Testis (tissue), 3 donors: ENCODE results near the gene PDAP1. TPM values are rescaled to one million over a fixed set of nuclear protein-coding genes. Genes with fewer than 3 reads are reported as not detected.

Source experiments
- DNase-seq: peaks from one replicate; pipeline ENCODE4 v3.0.0-alpha.2; 2019
- H3K27ac ChIP-seq, 2 donors: fragments of 200-600 bp; sonication (generic); one replicate each; pipeline ENCODE4 v1.5.1; 2019
- H3K27me3 ChIP-seq: fragments of 200-600 bp; sonication (generic); one replicate; pipeline ENCODE4 v1.5.1; 2019
- H3K36me3 ChIP-seq: fragments of 200-600 bp; sonication (generic); one replicate; pipeline ENCODE4 v1.5.1; 2017; ENCODE audit warnings: low read depth; ENCODE audit errors: missing control alignments
- H3K4me1 ChIP-seq: fragments of 200-600 bp; sonication (generic); one replicate; pipeline ENCODE4 v1.5.1; 2019
- H3K4me3 ChIP-seq, 2 donors: fragments of 200-600 bp; sonication (generic); one replicate each; pipeline ENCODE4 v1.5.1; 2017 to 2019
- H3K9me3 ChIP-seq: fragments of 200-600 bp; sonication (generic); one replicate; pipeline ENCODE4 v1.5.1; 2017
- POLR2A ChIP-seq: fragments of 450-650 bp; IDR thresholded peaks from one replicate; pipeline ENCODE4 v1.6.1; 2017; ENCODE audit warnings: antibody characterized with exemption, mild to moderate bottlenecking, moderate library complexity
- WGBS, 2 donors: methylation state at CpG; one replicate each; pipeline ENCODE4 v1.1.5; 2018; 5-methylcytosine and 5-hydroxymethylcytosine counted together
- intact Hi-C: fragments of 100-400 bp; cut with DNase I; formaldehyde crosslinking; loops from one replicate; pipeline ENCODE4 v1.15.1; 2023; ENCODE audit warnings: low total_unique reads
- polyA plus RNA-seq: library from polyadenylated mRNA; stranded (reverse); fragments of 350-450 nt; fragmentation: Illumina TruSeq; extraction: RNeasy Lipid Tissue Mini Kit (QIAGEN cat#74804); gene quantifications from one replicate; pipeline ENCODE4 v1.2.3, GENCODE V29; 2014; ENCODE audit warnings: low read depth, low replicate concordance; ENCODE audit not compliant: insufficient read depth
- total RNA-seq, 2 donors: library from RNA; depleted of rRNA; stranded (reverse); fragments of >200 nt; gene quantifications; one replicate each; pipeline ENCODE4 v1.2.3, GENCODE V29; 2016
- TF ChIP-seq, protein P1 (sequence below), 3 experiments: fragments of 450-650 bp in 2 of 3; fragments of 200-600 bp in 1 of 3; sonication (generic) in 1 of 3; IDR thresholded peaks; one replicate each; pipeline ENCODE4 v1.5.1; 2016 to 2019; ENCODE audit warnings: antibody characterized with exemption in 3 of 3, mild to moderate bottlenecking in 2 of 3, moderate library complexity in 1 of 3

PDAP1 gene
- total and polyA plus RNA-seq, 3 donors from 2014 or later, result 50.5 to 126 (median 74.0) TPM

DNA sequence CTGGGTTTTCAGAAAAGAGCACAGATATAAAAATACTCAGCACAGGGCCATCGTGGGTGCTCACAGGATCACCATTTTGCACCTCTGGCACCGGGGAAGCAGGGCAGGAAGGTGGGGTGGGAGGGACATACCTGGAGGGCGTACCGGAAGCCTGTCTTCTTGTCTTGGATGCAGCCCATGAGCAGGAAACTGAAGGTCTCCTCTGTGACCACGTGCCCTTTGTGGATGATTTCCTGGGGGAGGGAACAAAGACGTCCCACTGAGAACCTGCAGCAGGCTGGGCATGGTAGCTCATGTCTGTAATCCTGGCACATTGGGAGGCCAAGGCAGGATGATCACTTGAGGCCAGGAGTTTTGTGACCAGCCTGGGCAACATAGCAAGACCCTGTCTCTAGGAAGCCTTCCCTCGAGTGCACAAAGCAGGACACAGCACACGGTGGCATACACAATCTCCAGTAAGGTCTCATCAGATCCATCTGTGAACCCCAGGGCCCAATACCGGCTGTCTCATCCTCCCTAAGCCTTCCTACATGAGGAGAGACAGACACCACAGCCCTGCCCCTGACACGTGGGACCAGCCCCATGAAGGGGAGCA lies 20.7 kb upstream of the PDAP1 start:
- Histone ChIP-seq H3K4me3 (no peak overlapping the region), H3K27ac (no peak overlapping the region), H3K9me3 (no peaks in the 10 kb centered on the region), H3K36me3 (no peaks in the 10 kb centered on the region), H3K27me3 (no peaks in the 10 kb centered on the region), H3K4me1 (peaks cover 7% of the 10 kb centered on the region)
- no peak for TF ChIP-seq POLR2A
- TF ChIP-seq, protein P1, sequence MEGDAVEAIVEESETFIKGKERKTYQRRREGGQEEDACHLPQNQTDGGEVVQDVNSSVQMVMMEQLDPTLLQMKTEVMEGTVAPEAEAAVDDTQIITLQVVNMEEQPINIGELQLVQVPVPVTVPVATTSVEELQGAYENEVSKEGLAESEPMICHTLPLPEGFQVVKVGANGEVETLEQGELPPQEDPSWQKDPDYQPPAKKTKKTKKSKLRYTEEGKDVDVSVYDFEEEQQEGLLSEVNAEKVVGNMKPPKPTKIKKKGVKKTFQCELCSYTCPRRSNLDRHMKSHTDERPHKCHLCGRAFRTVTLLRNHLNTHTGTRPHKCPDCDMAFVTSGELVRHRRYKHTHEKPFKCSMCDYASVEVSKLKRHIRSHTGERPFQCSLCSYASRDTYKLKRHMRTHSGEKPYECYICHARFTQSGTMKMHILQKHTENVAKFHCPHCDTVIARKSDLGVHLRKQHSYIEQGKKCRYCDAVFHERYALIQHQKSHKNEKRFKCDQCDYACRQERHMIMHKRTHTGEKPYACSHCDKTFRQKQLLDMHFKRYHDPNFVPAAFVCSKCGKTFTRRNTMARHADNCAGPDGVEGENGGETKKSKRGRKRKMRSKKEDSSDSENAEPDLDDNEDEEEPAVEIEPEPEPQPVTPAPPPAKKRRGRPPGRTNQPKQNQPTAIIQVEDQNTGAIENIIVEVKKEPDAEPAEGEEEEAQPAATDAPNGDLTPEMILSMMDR (IDR thresholded peaks at IDR 0.05), result no peak
- intact Hi-C loops, result no loop called here
- WGBS, 2 donors, result 88 to 90% methylated on average over 7 to 10 of the region's 10 CpGs
- no peak for DNase-seq

DNA sequence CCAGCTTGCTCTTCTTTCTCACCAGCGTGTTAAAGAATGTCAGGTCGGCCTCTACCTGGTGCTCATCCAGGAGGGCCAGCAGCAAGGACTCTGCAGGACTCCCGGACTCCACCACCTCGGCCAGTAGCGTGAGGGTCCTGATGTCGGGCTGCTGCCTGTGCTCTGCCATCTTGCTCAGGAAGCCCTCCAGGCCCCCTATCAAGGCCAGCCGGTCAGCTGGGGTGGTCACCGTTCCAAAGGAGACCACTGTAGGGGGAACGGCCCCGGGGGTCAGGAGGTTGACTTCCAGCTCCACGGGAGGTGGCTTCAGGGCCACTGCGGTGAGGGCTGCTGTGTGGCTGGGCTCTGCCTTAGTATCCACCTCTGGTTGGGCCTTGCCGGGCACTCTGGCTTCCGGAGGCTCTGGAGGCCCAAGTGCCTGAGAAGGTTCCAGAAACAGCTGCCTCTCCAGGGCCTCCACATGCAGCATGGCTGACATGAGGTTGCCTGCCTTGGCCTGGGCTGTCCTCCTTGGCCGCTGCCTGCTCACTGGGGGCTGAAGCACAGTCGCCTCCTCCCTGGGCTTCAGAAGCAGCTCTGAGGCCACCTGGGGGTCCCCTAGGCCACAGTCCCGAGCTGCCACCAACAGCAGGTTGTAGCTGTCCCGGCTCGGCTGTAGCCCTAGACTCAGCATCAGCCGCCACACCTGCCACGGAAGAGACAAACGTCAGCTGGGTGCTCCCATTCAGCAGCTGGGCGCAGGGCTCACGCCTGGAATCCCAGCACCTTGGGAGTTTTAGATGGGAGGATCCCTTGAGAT lies 16.7 kb upstream of the PDAP1 start:
- Histone ChIP-seq H3K4me3 (no peak overlapping the region), H3K27me3 (no peaks in the 10 kb centered on the region), H3K27ac (no peak overlapping the region), H3K9me3 (no peaks in the 10 kb centered on the region), H3K36me3 (peaks cover 3% of the 10 kb centered on the region), H3K4me1 (no peaks in the 10 kb centered on the region)
- DNase-seq, result no peak
- intact Hi-C loops, result no loop called here
- WGBS, 2 donors, result 90 to 91% methylated on average over 11 to 24 of the region's 24 CpGs
- no peak for TF ChIP-seq POLR2A
- TF ChIP-seq, protein P1 (IDR thresholded peaks at IDR 0.05), result no peak

DNA sequence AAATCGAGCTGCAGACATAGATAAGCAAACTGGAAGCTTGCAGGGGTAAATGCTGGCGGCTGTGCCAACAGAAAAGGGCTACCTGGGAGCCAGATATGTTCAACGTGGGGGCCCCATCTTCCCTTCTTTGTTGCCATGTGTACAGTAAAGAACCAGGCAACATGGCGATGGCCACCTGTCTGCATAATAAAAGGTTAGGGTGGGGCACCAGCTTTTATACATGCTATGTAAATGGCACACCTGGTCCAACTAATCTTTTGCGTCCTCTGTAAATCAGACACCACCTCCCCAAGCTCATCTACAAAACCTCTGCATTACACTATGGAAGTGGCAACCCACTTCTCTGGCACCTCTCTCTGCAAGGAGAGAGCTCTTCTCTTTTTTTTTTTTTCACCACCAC lies 14.2 kb upstream of the PDAP1 start:
- intact Hi-C loops, result no loop called here
- H3K36me3 ChIP-seq, result peaks cover 3% of the 10 kb centered on the region
- H3K27ac ChIP-seq, result no peak overlapping the region
- TF ChIP-seq POLR2A, result no peak
- TF ChIP-seq, protein P1 (IDR thresholded peaks at IDR 0.05), result no peak
- DNase-seq, result no peak
- H3K9me3 ChIP-seq, result no peaks in the 10 kb centered on the region
- WGBS, 2 donors, result 62 to 75% methylated on average over 5 of the region's 5 CpGs
- no peaks in the 10 kb centered on the region for H3K27me3 ChIP-seq
- no peaks in the 10 kb centered on the region for H3K4me1 ChIP-seq
- H3K4me3 ChIP-seq, result no peak overlapping the region

DNA sequence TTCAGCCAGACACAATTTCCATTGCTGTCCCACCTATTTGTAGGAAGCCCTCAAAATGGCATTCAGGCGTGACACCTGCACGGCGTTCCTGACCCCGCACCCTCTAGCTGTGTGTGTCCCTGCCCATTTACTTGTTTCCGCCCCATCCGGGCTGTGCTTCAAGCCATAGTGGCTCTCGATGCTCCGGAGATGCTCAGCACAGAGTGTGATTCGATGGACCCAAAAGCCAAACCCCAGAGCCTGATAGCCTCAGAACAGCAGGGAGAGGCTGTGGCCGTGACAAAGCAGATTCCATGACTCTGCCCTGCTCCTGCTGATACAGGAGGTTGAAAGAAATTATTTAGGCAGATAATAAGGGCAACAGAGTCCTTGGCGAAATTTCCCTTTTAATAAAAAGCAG lies 13.8 kb upstream of the PDAP1 start:
- no peaks in the 10 kb centered on the region for H3K4me1 ChIP-seq
- 56 to 82% methylated on average over 11 of the region's 11 CpGs for WGBS, 2 donors
- intact Hi-C loops, result no loop called here
- peaks cover 3% of the 10 kb centered on the region for H3K36me3 ChIP-seq
- DNase-seq, result no peak
- H3K9me3 ChIP-seq, result no peaks in the 10 kb centered on the region
- H3K27me3 ChIP-seq, result no peaks in the 10 kb centered on the region
- TF ChIP-seq, protein P1 (IDR thresholded peaks at IDR 0.05), result no peak
- TF ChIP-seq POLR2A, result no peak
- H3K27ac ChIP-seq, result no peak overlapping the region
- no peak overlapping the region for H3K4me3 ChIP-seq
